DMS114 treated with DMSO at 0.1 percent for 48 hours (cell line): Measurements from ENCODE around the gene MYLK2.

ENCODE experiments used
- DNase-seq: peaks from one replicate; lab custom pipeline; 2025; ENCODE audit not compliant: unreplicated experiment; lab: John Stamatoyannopoulos, UW

Gene MYLK2

GRCh38 chr20:31835554-31835953 lies 16.4 kb downstream of the MYLK2 start:
- DNase-seq, result no peak

- no peak for DNase-seq
Observed at GRCh38 chr20:31835977-31836852, 17.1 kb downstream of the MYLK2 start.

- no peak for DNase-seq
Observed at GRCh38 chr20:31836853-31837608, 17.9 kb downstream of the MYLK2 start.

- DNase-seq, result no peak
Observed at GRCh38 chr20:31837896-31838397, 18.8 kb downstream of the MYLK2 start.

- no peak for DNase-seq
Observed at GRCh38 chr20:31838646-31839292, 19.6 kb downstream of the MYLK2 start.

GRCh38 chr20:31839782-31840487 lies 20.8 kb downstream of the MYLK2 start:
- no peak for DNase-seq

- no peak for DNase-seq
Observed at GRCh38 chr20:31840906-31841816, 22.0 kb downstream of the MYLK2 start.

- no peak for DNase-seq
Observed at GRCh38 chr20:31841928-31842327, 22.8 kb downstream of the MYLK2 start.

GRCh38 chr20:31842471-31843157 lies 23.5 kb downstream of the MYLK2 start:
- DNase-seq, result no peak

GRCh38 chr20:31843288-31843687 lies 24.1 kb downstream of the MYLK2 start:
- DNase-seq, result no peak

- no peak for DNase-seq
Observed at GRCh38 chr20:31843881-31844280, 24.7 kb downstream of the MYLK2 start.

- no peak for DNase-seq
Observed at GRCh38 chr20:31844737-31845299, 25.7 kb downstream of the MYLK2 start.

GRCh38 chr20:31845300-31845863 lies 26.2 kb downstream of the MYLK2 start, which contains the start of gene FOXS1:
TSS of gene FOXS1 (minus strand) at chr20:31845604. CDS start at chr20:31845542, 62 bp downstream.
- no peak for DNase-seq

- no peak for DNase-seq
Observed at GRCh38 chr20:31846793-31847138, 27.6 kb downstream of the MYLK2 start.

- no peak for DNase-seq
Observed at GRCh38 chr20:31848088-31848999, 29.2 kb downstream of the MYLK2 start.

GRCh38 chr20:31849306-31849930 lies 30.3 kb downstream of the MYLK2 start:
- DNase-seq, result no peak
